ENCODE measurements around the gene SHBG.
"Not testable (repeated sequence)": the region's sequence is repeated elsewhere in the genome, so short reads cannot be mapped to it uniquely, and the experiment has no call there.

The SHBG gene

GRCh38 chr17:7592422-7593021 is 37.4 kb upstream of the SHBG start:
- Mint-ChIP-seq H3K36me3 (peaks cover 85% of the 10 kb centered on the region), H3K9me3 (no peaks in the 10 kb centered on the region), H3K4me3 (no peak overlapping the region), H3K4me1 (peaks cover under 1% of the 10 kb centered on the region), H3K27ac (no peak overlapping the region)
- DNase-seq (ENCODE audit: low spot score in 2 of 2), result no peak
- ATAC-seq, result no peak

GRCh38 chr17:7593296-7593695 is 36.6 kb upstream of the SHBG start:
- H3K4me1 Mint-ChIP-seq, result no peaks in the 10 kb centered on the region
- no peak overlapping the region for H3K4me3 Mint-ChIP-seq
- no peaks in the 10 kb centered on the region for H3K9me3 Mint-ChIP-seq
- H3K36me3 Mint-ChIP-seq, result peaks cover 85% of the 10 kb centered on the region
- H3K27ac Mint-ChIP-seq, result peak overlapping the region; percentile 8
- ATAC-seq (no peak), DNase-seq (ENCODE audit: low spot score in 2 of 2) (no peak)

- not testable (repeated sequence) for H3K9me3 Mint-ChIP-seq; H3K4me1 Mint-ChIP-seq; ATAC-seq; H3K4me3 Mint-ChIP-seq; DNase-seq (ENCODE audit: low spot score in 2 of 2)
- Mint-ChIP-seq H3K27ac (peak overlapping the region; percentile 75), H3K36me3 (peaks cover 100% of the 10 kb centered on the region)
Measured at GRCh38 chr17:7597561-7597960, 32.4 kb upstream of the SHBG start.

GRCh38 chr17:7606280-7606679 is 23.7 kb upstream of the SHBG start:
- no peak overlapping the region for H3K4me3 Mint-ChIP-seq
- DNase-seq (ENCODE audit: low spot score in 2 of 2) (no peak), ATAC-seq (no peak)
- H3K27ac Mint-ChIP-seq, result peak overlapping the region; percentile 5
- H3K36me3 Mint-ChIP-seq, result peaks cover 63% of the 10 kb centered on the region
- no peaks in the 10 kb centered on the region for H3K9me3 Mint-ChIP-seq
- peaks cover 18% of the 10 kb centered on the region for H3K4me1 Mint-ChIP-seq

GRCh38 chr17:7610641-7611040 is 19.3 kb upstream of the SHBG start:
- DNase-seq (ENCODE audit: low spot score in 2 of 2) (no peak), ATAC-seq (no peak)
- Mint-ChIP-seq H3K4me3 (no peak overlapping the region), H3K4me1 (peaks cover 45% of the 10 kb centered on the region), H3K36me3 (peaks cover 51% of the 10 kb centered on the region), H3K27ac (no peak overlapping the region), H3K9me3 (no peaks in the 10 kb centered on the region)

- H3K4me1 Mint-ChIP-seq, result peaks cover 37% of the 10 kb centered on the region
- peaks cover 40% of the 10 kb centered on the region for H3K36me3 Mint-ChIP-seq
- H3K4me3 Mint-ChIP-seq, result peak overlapping the region; percentile 83
- no peak overlapping the region for H3K27ac Mint-ChIP-seq
- no peaks in the 10 kb centered on the region for H3K9me3 Mint-ChIP-seq
- ATAC-seq (no peak), DNase-seq (ENCODE audit: low spot score in 2 of 2) (no peak)
Measured at GRCh38 chr17:7611635-7612293, 18.2 kb upstream of the SHBG start.

- Mint-ChIP-seq H3K4me3 (peak overlapping the region; percentile 83), H3K4me1 (peaks cover 37% of the 10 kb centered on the region), H3K27ac (no peak overlapping the region), H3K36me3 (peaks cover 40% of the 10 kb centered on the region), H3K9me3 (no peaks in the 10 kb centered on the region)
- DNase-seq (ENCODE audit: low spot score in 2 of 2), result no peak
- no peak for ATAC-seq
Measured at GRCh38 chr17:7612294-7612640, 17.7 kb upstream of the SHBG start.

- Mint-ChIP-seq H3K36me3 (peaks cover 33% of the 10 kb centered on the region), H3K4me1 (peaks cover 37% of the 10 kb centered on the region), H3K4me3 (peak overlapping the region; percentile 83), H3K9me3 (no peaks in the 10 kb centered on the region), H3K27ac (peak overlapping the region; percentile 84)
- DNase-seq (ENCODE audit: low spot score in 2 of 2) (peak in 1 of 2 donors; percentile 54), ATAC-seq (no peak)
Measured at GRCh38 chr17:7613769-7614424, 16.0 kb upstream of the SHBG start.

- peaks cover 33% of the 10 kb centered on the region for H3K36me3 Mint-ChIP-seq
- H3K4me3 Mint-ChIP-seq, result peak within 1 kb of the TSS; percentile 83
- H3K27ac Mint-ChIP-seq, result peak within 1 kb of the TSS; percentile 90
- ATAC-seq (peak; percentile 95), DNase-seq (ENCODE audit: low spot score in 2 of 2) (peak; percentile 97 to 99)
- peaks cover 37% of the 10 kb centered on the region for H3K4me1 Mint-ChIP-seq
- H3K9me3 Mint-ChIP-seq, result no peaks in the 10 kb centered on the region
Measured at GRCh38 chr17:7614425-7615264, 15.3 kb upstream of the SHBG start, which contains the start of gene FXR2. Gene FXR2, minus strand, starts transcription at chr17:7614897. Its CDS starts 365 bp downstream, at chr17:7614532.

GRCh38 chr17:7615265-7615747 is 14.6 kb upstream of the SHBG start:
- H3K9me3 Mint-ChIP-seq, result no peaks in the 10 kb centered on the region

GRCh38 chr17:7618608-7619007 is 11.3 kb upstream of the SHBG start:
- ATAC-seq, result no peak
- Mint-ChIP-seq H3K9me3 (no peaks in the 10 kb centered on the region), H3K36me3 (peaks cover 9% of the 10 kb centered on the region)

More at GRCh38 chr17:7615265-7615747, 14.6 kb upstream of the SHBG start:
- Mint-ChIP-seq H3K4me1 (peaks cover 36% of the 10 kb centered on the region), H3K36me3 (peaks cover 33% of the 10 kb centered on the region), H3K4me3 (peak overlapping the region; percentile 83), H3K27ac (peak overlapping the region; percentile 90)
- no peak for ATAC-seq
- DNase-seq (ENCODE audit: low spot score in 2 of 2), result no peak

GRCh38 chr17:7620835-7621234 is 9.1 kb upstream of the SHBG start:
- H3K4me1 Mint-ChIP-seq, result no peaks in the 10 kb centered on the region
- peaks cover 6% of the 10 kb centered on the region for H3K36me3 Mint-ChIP-seq
- DNase-seq (ENCODE audit: low spot score in 2 of 2), result no peak
- no peak for ATAC-seq
- no peaks in the 10 kb centered on the region for H3K9me3 Mint-ChIP-seq
- no peak overlapping the region for H3K27ac Mint-ChIP-seq
- H3K4me3 Mint-ChIP-seq, result no peak overlapping the region

More at GRCh38 chr17:7618608-7619007, 11.3 kb upstream of the SHBG start:
- no peak for DNase-seq (ENCODE audit: low spot score in 2 of 2)
- Mint-ChIP-seq H3K4me3 (no peak overlapping the region), H3K27ac (no peak overlapping the region), H3K4me1 (peaks cover 5% of the 10 kb centered on the region)

- Mint-ChIP-seq H3K4me3 (no peak overlapping the region), H3K27ac (no peak overlapping the region), H3K36me3 (peaks cover 18% of the 10 kb centered on the region), H3K9me3 (no peaks in the 10 kb centered on the region), H3K4me1 (peaks cover 12% of the 10 kb centered on the region)
- ATAC-seq (no peak), DNase-seq (ENCODE audit: low spot score in 2 of 2) (no peak)
Measured at GRCh38 chr17:7623661-7624060, 6.3 kb upstream of the SHBG start.

GRCh38 chr17:7625749-7626148 is 4.2 kb upstream of the SHBG start:
- peaks cover 18% of the 10 kb centered on the region for H3K36me3 Mint-ChIP-seq
- DNase-seq (ENCODE audit: low spot score in 2 of 2); H3K27ac Mint-ChIP-seq; H3K9me3 Mint-ChIP-seq; ATAC-seq: not testable (repeated sequence)
- H3K4me1 Mint-ChIP-seq, result peaks cover 12% of the 10 kb centered on the region
- H3K4me3 Mint-ChIP-seq, result peak overlapping the region; percentile 85

- peaks cover 12% of the 10 kb centered on the region for H3K4me1 Mint-ChIP-seq
- no peaks in the 10 kb centered on the region for H3K9me3 Mint-ChIP-seq
- H3K27ac Mint-ChIP-seq, result no peak overlapping the region
- ATAC-seq (no peak), DNase-seq (ENCODE audit: low spot score in 2 of 2) (no peak)
- peaks cover 18% of the 10 kb centered on the region for H3K36me3 Mint-ChIP-seq
- H3K4me3 Mint-ChIP-seq, result peak overlapping the region; percentile 85
Measured at GRCh38 chr17:7626307-7626706, 3.6 kb upstream of the SHBG start.

Measured in stimulated activated effector memory CD8-positive, alpha-beta T cell treated with anti-CD3 and anti-CD28 coated beads, Interleukin-12 subunit alpha, Interleukin-12 subunit beta, amount 100 ng/mL, for 72 hours (primary cell).